ENCODE results near the gene CHD2. TPM values are rescaled to one million over a fixed set of nuclear protein-coding genes. Genes with fewer than 3 reads are reported as not detected.

CHD2 gene
- total and polyA plus RNA-seq, 2 donors (not counting 3 experiments of a cell fraction or from before 2014, with no cell fraction given): 53.8 to 97.9 TPM

DNA sequence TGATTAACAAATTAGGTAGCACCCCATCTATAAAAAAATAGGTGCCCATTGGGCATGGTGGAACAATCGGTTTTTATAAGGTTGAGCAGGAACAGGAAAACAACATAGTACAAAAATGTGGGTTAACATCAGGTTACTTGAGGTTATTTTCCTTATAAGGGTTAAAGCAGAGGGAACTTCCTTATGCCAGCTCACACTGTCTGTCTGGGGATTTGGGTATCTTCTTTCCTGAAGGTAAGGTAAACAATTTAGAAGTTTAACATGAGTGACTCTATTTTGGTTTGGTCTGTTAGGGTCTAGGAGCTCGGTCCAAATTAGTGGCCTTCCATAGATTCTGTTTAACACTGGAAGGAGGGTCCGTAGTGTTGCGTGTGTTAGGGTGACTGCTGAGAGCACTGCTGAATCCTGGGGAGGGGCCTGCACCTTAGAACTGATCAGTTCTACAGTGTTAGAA, 14.7 kb downstream of the CHD2 start:
- Histone ChIP-seq H3K36me3 (ENCODE audit: control insufficient read depth in 2 of 2, extremely low read depth in 1 of 2, insufficient read depth in 2 of 2, low read length in 2 of 2) (peaks cover 0 to 3% of the 10 kb centered on the region in 2 experiments), H3K4me2 (ENCODE audit: insufficient read depth, low read length) (peak overlapping the region; percentile 29), H3K9me1 (replicated peaks; ENCODE audit: control insufficient read depth, extremely low read depth, insufficient read depth, low read length) (no peaks in the 10 kb centered on the region), H3K27ac (ENCODE audit: insufficient read depth, low read depth, low read length) (peak overlapping the region; percentile 28), H2AFZ (ENCODE audit: low read depth, low read length) (no peak overlapping the region), H3K4me3 (replicated peaks in 1 of 3; ENCODE audit: insufficient read depth in 1 of 3, low read depth in 1 of 3, low read length in 3 of 3) (no peak overlapping the region), H3K79me2 (ENCODE audit: control insufficient read depth, insufficient read depth, low read length) (peaks cover 85% of the 10 kb centered on the region), H3K9me3 (replicated peaks; ENCODE audit: control insufficient read depth, insufficient read depth, low read length) (no peaks in the 10 kb centered on the region), H3K9ac (replicated peaks; ENCODE audit: extremely low read depth, insufficient read depth, low read length) (no peak overlapping the region), H4K20me1 (replicated peaks; ENCODE audit: control insufficient read depth, extremely low read depth, insufficient read depth, low read length) (no peaks in the 10 kb centered on the region), H3K27me3 (ENCODE audit: control insufficient read depth in 2 of 2, insufficient read depth in 2 of 2, low read length in 2 of 2) (no peaks in the 10 kb centered on the region), H3K4me1 (ENCODE audit: control insufficient read depth, extremely low read depth, insufficient read depth, low read length) (peaks cover 37% of the 10 kb centered on the region)
- dilution Hi-C loops (cut with MboI; ENCODE audit: extremely low pct_ligation_motif_present, low sequenced_read_pairs): loop anchor here (25.0 kb wide), 1 partner anchor 102 kb away; no protein-coding TSS in a partner anchor
- FAIRE-seq (no peak), DNase-seq (ENCODE audit: low read depth, low spot score) (no peak)
- BruUV-seq (replicated peaks): no TSS peak
- ChIA-PET CTCF (interaction anchor here (1.3 to 4.6 kb wide), 3 partner anchors 12 to 106 kb away, joined by 4 to 67 read pairs (median 8); partner anchors contain the start of gene CHD2), POLR2A (interaction anchor here (0.9 to 2.3 kb wide), 2 partner anchors 15 to 32 kb away, joined by 3 to 10 read pairs; partner anchors contain the start of gene CHD2)
- intact Hi-C loops (cut with micrococcal nuclease): loop anchor here (5.0 kb wide), 1 partner anchor 817 kb away; no protein-coding TSS in a partner anchor
- TF ChIP-seq POLR2A (IDR thresholded peaks at IDR 0.05; ENCODE audit: low read depth, low read length) (no peak), GATA2 (IDR thresholded peaks at IDR 0.05; ENCODE audit: insufficient read depth, insufficient read length, low read depth, low read length) (no peak), POLR2AphosphoS5 (IDR thresholded peaks at IDR 0.05; ENCODE audit: insufficient read depth, low read depth, low read length) (no peak), JUN (IDR thresholded peaks at IDR 0.05; ENCODE audit: borderline replicate concordance, insufficient read depth, insufficient read length, low read depth) (no peak), CTCF (IDR thresholded peaks at IDR 0.05; ENCODE audit: extremely low read depth in 1 of 2, insufficient read depth in 1 of 2, low read depth in 1 of 2, low read length in 2 of 2) (no peak), MYC (IDR thresholded peaks at IDR 0.05; ENCODE audit: low read depth, low read length) (no peak), MAX (IDR thresholded peaks at IDR 0.05; ENCODE audit: insufficient read depth, insufficient read length) (no peak), FOS (IDR thresholded peaks at IDR 0.05; ENCODE audit: borderline replicate concordance, insufficient read depth, low read length) (no peak), EZH2 (IDR thresholded peaks at IDR 0.05; ENCODE audit: borderline replicate concordance, low read depth, low read length, severe bottlenecking) (no peak)
